Calu3 (cell line): ENCODE measurements around the gene SNRPB2. TPM values are rescaled to one million over a fixed set of nuclear protein-coding genes. Genes with fewer than 3 reads are reported as not detected.

Experiments
- BruUV-seq: library from RNA; stranded (reverse); fragments of 400-500 nt; replicated peaks from 2 replicates; lab custom pipeline; 2021; lab: Mats Ljungman, UMichigan
- CTCF ChIA-PET: fragments of 300-600 bp; sonication (Branson Sonifier 250); formaldehyde crosslinking; loops from one replicate; lab custom pipeline; 2022; ENCODE audit warnings: antibody characterized with exemption; lab: Charles Lee
- DNase-seq: peaks from one replicate; pipeline ENCODE4 v3.0.0; 2022
- H3K27ac Mint-ChIP-seq: one replicate; pipeline ENCODE4 v1.8.0; 2022; ENCODE audit warnings: mixed read lengths; ENCODE audit not compliant: unreplicated experiment
- H3K27me3 Mint-ChIP-seq: one replicate; pipeline ENCODE4 v1.8.0; 2022; ENCODE audit warnings: mixed read lengths; ENCODE audit not compliant: unreplicated experiment
- H3K36me3 Mint-ChIP-seq: one replicate; pipeline ENCODE4 v1.8.0; 2022; ENCODE audit warnings: mild to moderate bottlenecking, moderate library complexity, mixed read lengths; ENCODE audit not compliant: insufficient read depth, unreplicated experiment
- H3K4me1 Mint-ChIP-seq: one replicate; pipeline ENCODE4 v1.8.0; 2022; ENCODE audit warnings: mild to moderate bottlenecking, low read depth, mixed read lengths; ENCODE audit not compliant: unreplicated experiment
- H3K4me3 Mint-ChIP-seq: one replicate; pipeline ENCODE4 v1.8.0; 2022; ENCODE audit warnings: mild to moderate bottlenecking, low read depth, moderate library complexity, mixed read lengths; ENCODE audit not compliant: unreplicated experiment
- H3K9me3 Mint-ChIP-seq: one replicate; pipeline ENCODE4 v1.8.0; 2022; ENCODE audit warnings: low read depth, mixed read lengths; ENCODE audit not compliant: unreplicated experiment
- intact Hi-C: fragments of 100-400 bp; cut with micrococcal nuclease; formaldehyde crosslinking; loops from one replicate; pipeline ENCODE4 v1.10.0; 2022; ENCODE audit not compliant: unreplicated experiment
- total RNA-seq: library from RNA; stranded (reverse); gene quantifications from 2 replicates; pipeline ENCODE4 v1.2.3, GENCODE V29; 2022
- TF ChIP-seq, protein P1 (sequence below): fragments of 200-600 bp; IDR thresholded peaks from one replicate; pipeline ENCODE4 v1.8.0; 2022; ENCODE audit warnings: antibody characterized with exemption; ENCODE audit not compliant: unreplicated experiment

The SNRPB2 gene
- total RNA-seq, 1 experiment from 2014 or later = 23.1 TPM

- intact Hi-C loops = loop anchor here (10.0 kb wide), 1 partner anchor 250 kb away; no protein-coding TSS in a partner anchor
- Mint-ChIP-seq H3K36me3 (no peaks in the 10 kb centered on the region), H3K27ac (no peak overlapping the region), H3K27me3 (peaks cover 28% of the 10 kb centered on the region), H3K4me3 (no peak overlapping the region), H3K9me3 (no peaks in the 10 kb centered on the region), H3K4me1 (peaks cover 11% of the 10 kb centered on the region)
- no peak for DNase-seq
- TF ChIP-seq, protein P1, sequence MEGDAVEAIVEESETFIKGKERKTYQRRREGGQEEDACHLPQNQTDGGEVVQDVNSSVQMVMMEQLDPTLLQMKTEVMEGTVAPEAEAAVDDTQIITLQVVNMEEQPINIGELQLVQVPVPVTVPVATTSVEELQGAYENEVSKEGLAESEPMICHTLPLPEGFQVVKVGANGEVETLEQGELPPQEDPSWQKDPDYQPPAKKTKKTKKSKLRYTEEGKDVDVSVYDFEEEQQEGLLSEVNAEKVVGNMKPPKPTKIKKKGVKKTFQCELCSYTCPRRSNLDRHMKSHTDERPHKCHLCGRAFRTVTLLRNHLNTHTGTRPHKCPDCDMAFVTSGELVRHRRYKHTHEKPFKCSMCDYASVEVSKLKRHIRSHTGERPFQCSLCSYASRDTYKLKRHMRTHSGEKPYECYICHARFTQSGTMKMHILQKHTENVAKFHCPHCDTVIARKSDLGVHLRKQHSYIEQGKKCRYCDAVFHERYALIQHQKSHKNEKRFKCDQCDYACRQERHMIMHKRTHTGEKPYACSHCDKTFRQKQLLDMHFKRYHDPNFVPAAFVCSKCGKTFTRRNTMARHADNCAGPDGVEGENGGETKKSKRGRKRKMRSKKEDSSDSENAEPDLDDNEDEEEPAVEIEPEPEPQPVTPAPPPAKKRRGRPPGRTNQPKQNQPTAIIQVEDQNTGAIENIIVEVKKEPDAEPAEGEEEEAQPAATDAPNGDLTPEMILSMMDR = no peak
- CTCF ChIA-PET = interaction anchor here (0.6 kb wide), 1 partner anchor 192 kb away, joined by 5 read pairs; no protein-coding TSS in a partner anchor
- BruUV-seq = no TSS peak
Measured at GRCh38 chr20:16764560-16764959, 34.7 kb downstream of the SNRPB2 start.

- intact Hi-C loops = no loop called here
- TF ChIP-seq, protein P1 = no peak
- Mint-ChIP-seq H3K27me3 (peaks cover 27% of the 10 kb centered on the region), H3K4me1 (no peaks in the 10 kb centered on the region), H3K4me3 (no peak overlapping the region), H3K27ac (no peak overlapping the region), H3K36me3 (no peaks in the 10 kb centered on the region), H3K9me3 (peaks cover 2% of the 10 kb centered on the region)
- BruUV-seq = no TSS peak
- CTCF ChIA-PET = no interaction called here
- no peak for DNase-seq
Measured at GRCh38 chr20:16771213-16771612, 41.4 kb downstream of the SNRPB2 start.

DNA sequence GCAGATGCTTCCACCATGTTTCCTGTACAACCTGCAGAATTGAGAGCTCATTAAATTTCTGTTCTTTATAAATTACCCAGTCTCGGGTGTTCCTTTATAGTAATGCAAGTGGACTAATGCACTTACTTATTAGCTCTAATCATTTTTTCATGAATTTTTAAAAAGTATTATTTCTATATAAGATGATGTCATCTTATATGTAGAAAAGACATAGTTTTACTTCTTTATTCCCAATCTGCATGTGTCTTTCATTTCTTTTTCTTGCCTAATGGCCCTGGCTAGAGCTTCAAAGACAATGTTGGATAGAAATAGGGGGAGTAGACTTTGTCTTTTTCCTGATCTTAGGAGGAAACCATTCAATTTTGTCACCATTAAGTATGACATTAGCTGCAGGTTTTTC, 46.1 kb downstream of the SNRPB2 start:
- TF ChIP-seq, protein P1 = no peak
- no peak for DNase-seq
- intact Hi-C loops = no loop called here
- Mint-ChIP-seq H3K4me3 (no peak overlapping the region), H3K27ac (no peak overlapping the region), H3K27me3 (peaks cover 18% of the 10 kb centered on the region), H3K4me1 (no peaks in the 10 kb centered on the region), H3K9me3 (peaks cover 2% of the 10 kb centered on the region), H3K36me3 (no peaks in the 10 kb centered on the region)
- CTCF ChIA-PET = no interaction called here
- no TSS peak for BruUV-seq

DNA sequence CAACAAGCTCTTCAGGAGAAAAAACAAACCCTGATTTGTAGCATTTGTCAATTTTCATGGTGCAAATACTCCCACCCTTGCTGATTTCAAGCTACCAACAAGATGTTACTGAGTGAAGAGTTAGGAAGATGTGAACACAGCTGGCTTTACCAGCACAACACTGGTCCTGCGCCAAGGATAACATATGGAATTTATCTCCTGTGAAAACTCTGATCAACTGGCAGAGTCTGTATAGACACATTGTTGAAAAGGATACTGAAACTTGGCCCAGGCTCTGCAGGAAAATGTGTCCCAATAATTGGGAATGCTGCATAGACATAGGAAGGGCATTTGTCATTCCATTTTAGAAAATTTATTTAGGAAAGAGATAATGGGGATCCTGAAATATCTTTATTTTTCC, 47.3 kb downstream of the SNRPB2 start:
- CTCF ChIA-PET = no interaction called here
- no peak overlapping the region for H3K27ac Mint-ChIP-seq
- no peaks in the 10 kb centered on the region for H3K4me1 Mint-ChIP-seq
- peaks cover 2% of the 10 kb centered on the region for H3K9me3 Mint-ChIP-seq
- H3K4me3 Mint-ChIP-seq = no peak overlapping the region
- H3K36me3 Mint-ChIP-seq = no peaks in the 10 kb centered on the region
- BruUV-seq = no TSS peak
- H3K27me3 Mint-ChIP-seq = peaks cover 18% of the 10 kb centered on the region
- TF ChIP-seq, protein P1 = no peak
- no peak for DNase-seq
- intact Hi-C loops = no loop called here
